DMS53 treated with DMSO at 0.1 percent for 48 hours (cell line): Measurements from ENCODE around the gene SEMA4C.
A peak's percentile ranks its signal among the peaks of the same experiment; 100 is the strongest.
"Not testable (repeated sequence)": the region's sequence is repeated elsewhere in the genome, so short reads cannot be mapped to it uniquely, and the experiment has no call there.

ENCODE experiments used
- DNase-seq: peaks from one replicate; lab custom pipeline; 2025; ENCODE audit not compliant: unreplicated experiment; lab: John Stamatoyannopoulos, UW

The SEMA4C gene

GRCh38 chr2:96866986-96867755 lies 2.7 kb downstream of the SEMA4C start:
- DNase-seq: no peak

- no peak for DNase-seq
Observed at GRCh38 chr2:96866586-96866985, 3.3 kb downstream of the SEMA4C start.

GRCh38 chr2:96866149-96866548 lies 3.7 kb downstream of the SEMA4C start:
- no peak for DNase-seq

- no peak for DNase-seq
Observed at GRCh38 chr2:96865654-96866053, 4.2 kb downstream of the SEMA4C start.

GRCh38 chr2:96864343-96865091 lies 5.4 kb downstream of the SEMA4C start:
- no peak for DNase-seq

- no peak for DNase-seq
Observed at GRCh38 chr2:96863575-96864342, 6.1 kb downstream of the SEMA4C start.

GRCh38 chr2:96863056-96863455 lies 6.8 kb downstream of the SEMA4C start:
- DNase-seq: not testable (repeated sequence)

- DNase-seq: no peak
Observed at GRCh38 chr2:96861074-96861473, 8.8 kb downstream of the SEMA4C start.

- no peak for DNase-seq
Observed at GRCh38 chr2:96860065-96861029, 9.5 kb downstream of the SEMA4C start.

GRCh38 chr2:96859681-96860064 lies 10.2 kb downstream of the SEMA4C start:
- DNase-seq: no peak

GRCh38 chr2:96859099-96859649 lies 10.7 kb downstream of the SEMA4C start:
- no peak for DNase-seq

GRCh38 chr2:96857667-96858372 lies 12.1 kb downstream of the SEMA4C start, which contains the start of gene ANKRD39:
ANKRD39 (minus strand) TSS chr2:96858016; CDS start chr2:96857987, 29 bp downstream.
- peak; percentile 99 for DNase-seq

GRCh38 chr2:96856776-96857666 lies 12.9 kb downstream of the SEMA4C start:
- peak; percentile 51 for DNase-seq

- DNase-seq: no peak
Observed at GRCh38 chr2:96853321-96853720, 16.6 kb downstream of the SEMA4C start.

GRCh38 chr2:96852667-96853066 lies 17.2 kb downstream of the SEMA4C start:
- DNase-seq: no peak

- no peak for DNase-seq
Observed at GRCh38 chr2:96848264-96848663, 21.6 kb downstream of the SEMA4C start.

- no peak for DNase-seq
Observed at GRCh38 chr2:96847586-96847985, 22.3 kb downstream of the SEMA4C start.

- DNase-seq: no peak
Observed at GRCh38 chr2:96846825-96847224, 23.1 kb downstream of the SEMA4C start.
